Activated naive CD8-positive, alpha-beta T cell treated with anti-CD3 and anti-CD28 coated beads, Interleukin-2, amount 50 U/mL, for 16 hours (primary cell): ENCODE results near the gene HMGN3.
A peak's percentile ranks its signal among the peaks of the same experiment; 100 is the strongest.
"Not testable (repeated sequence)": the region's sequence is repeated elsewhere in the genome, so short reads cannot be mapped to it uniquely, and the experiment has no call there.

Experiments
- DNase-seq: peaks from one replicate; pipeline ENCODE4 v3.0.0-alpha.2; 2020; ENCODE audit warnings: low read depth, low spot score

HMGN3 gene

DNA sequence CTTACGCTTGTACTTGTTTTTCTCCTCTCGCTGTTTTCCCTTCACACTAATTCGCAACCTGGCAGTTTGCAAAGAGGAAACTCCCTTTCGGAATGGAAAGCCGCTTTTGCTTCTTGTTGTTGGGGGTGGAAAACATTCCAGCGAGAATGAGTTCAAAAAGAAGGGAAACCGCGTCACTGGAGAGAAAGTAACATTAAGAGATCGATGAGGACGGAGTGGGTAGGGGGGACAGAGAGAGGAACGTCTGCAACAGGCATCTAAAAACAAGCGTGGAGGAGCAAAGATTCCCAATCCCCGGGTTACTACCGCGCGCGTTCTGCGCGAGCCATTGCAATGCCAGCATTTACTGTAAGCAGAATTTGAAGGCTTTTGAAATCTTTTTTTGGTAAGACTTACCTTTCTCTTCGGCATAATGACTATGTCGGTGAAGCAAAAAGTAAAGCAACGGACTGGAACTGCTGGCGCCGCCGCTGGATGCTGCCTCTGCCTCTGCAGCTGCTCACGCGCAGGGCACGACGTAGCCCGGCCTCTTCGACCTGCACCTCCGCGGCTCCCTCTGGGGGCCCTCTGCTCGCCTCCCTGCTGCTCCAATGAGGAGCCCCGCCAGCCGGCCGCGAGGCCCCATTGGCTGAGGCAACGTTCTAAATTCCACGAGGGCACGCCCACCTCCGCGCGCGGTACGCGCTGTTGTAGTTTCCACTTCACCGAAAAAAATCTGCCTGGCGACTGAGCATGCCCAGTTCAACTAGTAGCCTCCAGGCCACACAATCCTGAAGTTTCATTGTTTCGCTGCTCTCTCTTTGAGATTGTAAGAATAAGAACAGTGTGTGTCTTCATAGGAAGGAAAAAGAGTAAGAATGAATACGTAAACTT lies at the start of gene HMGN3:
HMGN3 (minus strand) TSS at position 533 of the 873 bp plus-strand sequence.
- DNase-seq: peak; percentile 84

DNA sequence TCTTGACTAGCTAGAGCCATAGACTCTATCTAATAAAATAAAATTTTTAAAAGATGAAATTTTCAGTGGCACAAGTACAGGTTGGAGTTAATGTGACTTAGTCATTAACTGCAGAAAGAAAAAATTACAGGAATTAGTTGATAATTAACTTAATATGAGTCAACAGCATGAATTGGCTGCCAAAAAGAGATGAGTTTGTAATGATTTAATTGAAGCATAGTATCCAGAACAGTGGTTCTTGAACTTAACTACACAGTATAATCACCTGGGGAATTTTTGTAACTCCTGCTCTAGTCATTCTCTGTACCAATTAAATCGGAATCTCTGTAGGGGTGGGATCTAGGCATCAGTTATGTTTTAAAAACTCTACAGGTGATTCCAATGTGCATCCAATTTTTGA lies 46.3 kb upstream of the HMGN3 start:
- DNase-seq: no peak

DNA sequence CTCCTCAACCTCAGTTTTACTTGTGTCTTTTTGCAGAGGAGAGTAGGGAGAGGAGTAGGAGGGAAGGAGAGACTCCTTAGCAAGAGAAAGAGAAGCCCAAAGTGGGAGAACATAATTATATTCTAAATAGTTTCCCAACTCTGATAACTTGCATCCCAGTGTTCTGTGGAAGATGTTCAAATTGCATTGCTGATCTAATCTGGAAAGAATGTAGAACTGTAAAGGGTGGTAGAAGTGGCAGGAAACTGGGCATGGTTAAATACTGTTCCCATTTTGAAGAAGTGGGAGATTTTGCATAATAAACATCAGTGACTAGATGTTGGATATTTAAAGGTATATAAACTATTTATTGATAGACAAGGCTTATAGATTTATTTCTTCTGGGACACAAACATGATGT lies 42.6 kb upstream of the HMGN3 start:
- no peak for DNase-seq

DNA sequence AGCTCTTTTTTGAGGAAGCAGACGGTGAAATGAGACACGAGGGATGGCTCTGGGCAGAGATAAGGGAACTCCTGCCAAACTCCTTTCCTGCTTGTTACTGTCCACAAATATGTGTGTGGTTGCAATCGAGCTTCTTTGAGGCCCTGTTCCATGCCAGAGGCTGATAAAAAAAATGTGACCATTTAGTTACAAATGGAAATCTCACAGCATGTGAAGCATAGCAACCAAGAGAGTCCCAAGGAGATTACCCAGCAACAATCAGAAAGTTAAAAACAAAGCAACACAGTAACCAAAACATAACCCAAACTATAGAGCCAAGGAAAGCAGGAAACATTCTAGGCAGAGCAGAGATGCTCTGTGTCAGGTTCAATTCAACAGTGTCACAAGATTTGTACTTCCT lies 35.4 kb upstream of the HMGN3 start:
- DNase-seq: no peak

DNA sequence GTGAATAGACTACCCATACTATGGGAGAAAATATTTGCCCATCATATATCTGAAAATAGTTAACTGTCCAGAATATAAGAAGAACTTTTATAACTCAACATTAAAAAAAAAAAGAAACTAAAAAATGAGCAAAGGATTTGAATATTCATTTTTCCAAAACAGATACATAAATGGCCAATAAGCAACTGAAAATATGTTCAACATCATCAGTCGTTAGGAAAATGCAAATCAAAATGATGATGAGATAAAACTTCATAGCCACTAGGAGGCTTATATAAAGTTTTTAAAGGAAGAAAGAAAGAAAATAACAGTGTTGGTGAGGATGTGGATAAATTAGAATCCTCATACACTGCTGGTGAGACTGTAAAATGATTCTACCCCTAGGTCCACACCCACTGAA lies 32.6 kb upstream of the HMGN3 start:
- no peak for DNase-seq

DNA sequence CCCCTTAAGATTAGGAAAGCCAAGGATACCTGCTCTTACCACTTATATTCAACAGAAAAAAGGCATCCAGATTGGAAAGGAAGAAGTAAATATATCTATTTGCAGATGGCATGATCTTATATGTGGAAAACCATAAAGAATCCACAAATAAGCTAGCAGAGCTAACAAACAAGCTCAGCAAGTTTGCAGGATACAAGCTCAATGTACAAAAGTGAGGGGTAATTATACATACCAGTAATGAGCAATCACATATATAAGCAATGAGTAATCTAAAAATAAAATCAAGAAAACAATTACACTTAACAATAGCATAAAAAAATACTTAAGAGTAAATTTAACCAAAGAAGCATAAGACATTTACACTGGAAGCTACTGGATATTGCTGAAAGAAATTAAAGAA lies 31.6 kb upstream of the HMGN3 start:
- no peak for DNase-seq

GRCh38 chr6:79263359-79263758 lies 28.9 kb upstream of the HMGN3 start:
- no peak for DNase-seq

- DNase-seq: no peak
These were observed 27.2 kb upstream of the HMGN3 start for GRCh38 chr6:79261666-79262065.

GRCh38 chr6:79260772-79261171 lies 26.3 kb upstream of the HMGN3 start:
- DNase-seq: no peak

DNA sequence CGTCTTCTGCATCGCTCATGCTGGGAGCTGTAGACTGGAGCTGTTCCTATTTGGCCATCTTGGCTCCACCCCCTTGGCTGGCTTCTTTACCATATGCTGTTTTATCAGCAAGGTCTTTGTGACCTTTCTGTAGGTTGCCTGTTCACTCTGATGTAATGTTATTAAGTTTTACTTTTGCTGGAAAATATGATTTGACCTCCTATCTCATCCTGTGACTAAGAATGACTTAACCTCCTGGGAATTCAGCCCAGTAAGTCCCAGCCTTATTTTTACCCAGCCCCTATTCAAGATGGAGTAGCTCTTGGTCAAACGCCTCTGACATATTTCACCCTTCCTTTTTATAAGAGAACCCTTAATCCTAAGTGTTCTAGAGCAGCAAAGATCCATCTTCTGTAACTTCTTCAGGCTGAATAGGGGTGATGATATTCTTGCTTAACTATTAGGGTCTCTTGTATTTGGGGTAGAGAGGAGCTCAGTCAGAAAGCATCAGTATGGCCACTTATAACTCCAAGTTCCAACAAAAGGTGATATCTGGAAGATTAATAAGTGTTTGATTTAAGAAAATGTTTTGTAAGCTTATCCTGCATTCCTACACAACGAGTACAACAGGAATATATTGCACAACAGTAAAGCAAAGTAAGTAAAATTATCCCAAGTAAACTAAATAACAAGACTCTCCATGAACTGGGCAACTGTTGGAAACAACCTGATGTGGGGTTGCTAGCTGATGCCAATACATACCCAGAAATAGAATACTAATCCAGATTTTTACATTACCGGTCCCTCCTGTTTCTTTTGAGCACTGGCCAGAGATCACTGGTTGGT lies 23.1 kb upstream of the HMGN3 start:
- DNase-seq: no peak

- not testable (repeated sequence) for DNase-seq
These were observed 22.3 kb upstream of the HMGN3 start for GRCh38 chr6:79256770-79257169.

- DNase-seq: not testable (repeated sequence)
These were observed 20.6 kb upstream of the HMGN3 start for GRCh38 chr6:79255086-79255485.

DNA sequence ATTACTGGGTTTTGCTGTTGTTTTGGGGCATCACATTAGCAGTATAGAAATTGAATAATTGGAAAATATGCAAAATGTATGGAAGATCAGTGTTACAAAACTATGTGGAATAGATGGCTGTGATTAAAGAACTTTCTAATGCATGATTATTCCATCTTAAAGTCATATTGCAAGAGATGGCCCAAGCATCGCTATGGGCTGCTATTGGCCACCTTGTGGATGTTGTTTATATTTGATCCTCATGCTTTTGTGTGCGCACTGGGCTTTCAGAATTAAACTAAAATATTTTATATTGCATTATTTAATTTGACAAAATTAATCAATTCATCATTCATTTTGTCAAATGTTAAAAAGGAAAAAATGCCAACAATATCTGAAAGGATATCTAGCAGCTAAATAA lies 16.1 kb upstream of the HMGN3 start:
- no peak for DNase-seq

- DNase-seq: no peak
These were observed 15.6 kb upstream of the HMGN3 start for GRCh38 chr6:79250107-79250514.

DNA sequence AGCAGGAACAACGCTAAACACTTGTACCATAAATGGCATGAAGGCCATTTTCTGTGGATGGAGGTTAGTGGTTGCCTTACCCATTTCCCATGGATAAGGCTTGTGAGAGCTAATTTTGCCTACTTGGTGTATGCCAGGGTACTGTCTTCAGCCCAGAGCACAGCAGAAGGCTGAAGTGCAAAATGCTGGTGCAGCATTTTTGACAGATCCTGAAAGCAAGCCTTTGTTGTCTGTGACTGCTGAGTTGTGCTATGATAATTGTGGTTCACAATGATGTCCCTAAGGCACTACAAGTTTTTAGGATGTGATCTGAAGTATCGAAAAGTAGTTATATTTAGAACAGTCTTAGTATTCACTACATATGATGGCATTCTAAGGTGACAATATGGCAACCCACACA lies 14.7 kb upstream of the HMGN3 start:
- no peak for DNase-seq

DNA sequence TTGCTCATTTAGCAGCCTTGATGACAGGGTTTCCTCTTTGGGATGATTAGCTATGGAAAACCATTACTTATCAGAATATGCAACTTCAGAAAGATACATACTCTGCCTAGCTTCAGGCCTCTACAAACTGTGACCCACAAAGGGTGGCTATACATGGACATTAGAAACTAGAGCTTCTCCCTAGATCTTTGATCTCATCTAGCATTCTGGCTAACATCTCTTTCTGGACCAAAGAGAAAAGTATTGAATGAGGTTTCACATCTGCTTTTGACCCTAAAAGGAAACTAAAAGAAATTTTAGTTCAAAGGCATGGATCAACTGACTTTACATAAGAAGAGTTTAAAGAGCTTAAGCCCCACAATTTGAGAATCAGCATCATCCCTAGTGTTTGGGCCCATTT lies 12.4 kb upstream of the HMGN3 start:
- no peak for DNase-seq

- no peak for DNase-seq
These were observed 6.7 kb upstream of the HMGN3 start for GRCh38 chr6:79241228-79241627.

GRCh38 chr6:79240509-79240908 lies 6.0 kb upstream of the HMGN3 start:
- DNase-seq: no peak

- no peak for DNase-seq
These were observed 5.2 kb upstream of the HMGN3 start for GRCh38 chr6:79239536-79240168.

- DNase-seq: no peak
These were observed 4.4 kb upstream of the HMGN3 start for GRCh38 chr6:79238919-79239318.

DNA sequence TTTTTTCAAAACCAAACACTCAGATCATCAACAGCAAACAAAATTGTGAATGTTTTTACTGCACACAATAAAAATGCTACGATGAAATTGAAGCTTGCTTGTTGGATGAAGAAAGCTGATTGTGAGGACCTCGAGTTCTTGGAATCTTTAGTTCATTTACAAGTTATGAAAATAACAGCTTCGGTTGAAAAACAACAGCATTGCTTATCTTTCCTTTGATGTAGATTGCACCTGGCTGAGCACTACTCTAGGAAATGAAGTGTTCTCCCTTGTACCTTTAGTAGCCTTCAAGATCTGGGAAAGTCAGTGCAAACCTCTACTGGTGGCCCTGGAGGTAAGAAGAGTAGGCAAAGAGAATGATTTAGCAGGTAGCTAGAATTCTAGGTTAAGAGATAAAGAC lies 2.2 kb upstream of the HMGN3 start:
- DNase-seq: no peak

GRCh38 chr6:79233611-79234149 lies 802 bp downstream of the HMGN3 start:
- peak; percentile 29 for DNase-seq
